Femur (tissue), 1 donor: ENCODE measurements around the gene DNAH17.

Experiments
- DNase-seq: peaks from one replicate; pipeline ENCODE4 v3.0.0-alpha.2; 2017

The DNAH17 gene

GRCh38 chr17:78448356-78448993, 128.7 kb downstream of the DNAH17 start:
- DNase-seq, result no peak

GRCh38 chr17:78446833-78447232, 130.4 kb downstream of the DNAH17 start:
- DNase-seq, result no peak

GRCh38 chr17:78444392-78444791, 132.8 kb downstream of the DNAH17 start:
- no peak for DNase-seq

GRCh38 chr17:78442648-78443218, 134.5 kb downstream of the DNAH17 start:
- DNase-seq, result peak; percentile 80

- no peak for DNase-seq
Measured at GRCh38 chr17:78441271-78441971, 135.8 kb downstream of the DNAH17 start.

GRCh38 chr17:78438694-78439325, 138.4 kb downstream of the DNAH17 start:
- no peak for DNase-seq

- no peak for DNase-seq
Measured at GRCh38 chr17:78438271-78438691, 138.9 kb downstream of the DNAH17 start.

GRCh38 chr17:78437508-78438169, 139.6 kb downstream of the DNAH17 start:
- DNase-seq, result no peak

GRCh38 chr17:78435330-78436005, 141.7 kb downstream of the DNAH17 start:
- no peak for DNase-seq

GRCh38 chr17:78434455-78435329, 142.5 kb downstream of the DNAH17 start:
- peak; percentile 40 for DNase-seq

GRCh38 chr17:78433780-78434335, 143.3 kb downstream of the DNAH17 start:
- DNase-seq, result no peak

GRCh38 chr17:78433013-78433727, 144.0 kb downstream of the DNAH17 start:
- no peak for DNase-seq

- DNase-seq, result no peak
Measured at GRCh38 chr17:78432226-78433012, 144.8 kb downstream of the DNAH17 start.

- DNase-seq, result no peak
Measured at GRCh38 chr17:78431692-78431958, 145.6 kb downstream of the DNAH17 start.

- no peak for DNase-seq
Measured at GRCh38 chr17:78430892-78431691, 146.1 kb downstream of the DNAH17 start.

- DNase-seq, result no peak
Measured at GRCh38 chr17:78429618-78429995, 147.6 kb downstream of the DNAH17 start.

- DNase-seq, result no peak
Measured at GRCh38 chr17:78428836-78429617, 148.2 kb downstream of the DNAH17 start.

- DNase-seq, result no peak
Measured at GRCh38 chr17:78428025-78428575, 149.1 kb downstream of the DNAH17 start.
